Parathyroid adenoma (tissue), 2 donors: ENCODE measurements around the gene TMEM92.

Experiments
- H2AFZ ChIP-seq: fragments of 300-600 bp; sonication (generic); one replicate; pipeline ENCODE4 v1.7.0; 2017; ENCODE audit warnings: antibody characterized with exemption, mild to moderate bottlenecking
- H3K27ac ChIP-seq: fragments of 300-600 bp; sonication (generic); one replicate; pipeline ENCODE4 v1.7.0; 2017
- H3K27me3 ChIP-seq: fragments of 300-600 bp; sonication (generic); one replicate; pipeline ENCODE4 v1.7.0; 2017; ENCODE audit warnings: low read length; ENCODE audit not compliant: control insufficient read depth, insufficient read depth
- H3K36me3 ChIP-seq: fragments of 300-600 bp; sonication (generic); one replicate; pipeline ENCODE4 v1.7.0; 2017; ENCODE audit warnings: low read length; ENCODE audit not compliant: control insufficient read depth, insufficient read depth
- H3K4me1 ChIP-seq: fragments of 300-600 bp; sonication (generic); one replicate; pipeline ENCODE4 v1.7.0; 2017; ENCODE audit warnings: control low read depth
- H3K4me2 ChIP-seq: fragments of 300-600 bp; sonication (generic); one replicate; pipeline ENCODE4 v1.7.0; 2017; ENCODE audit warnings: low read length
- H3K4me3 ChIP-seq: fragments of 300-600 bp; sonication (generic); one replicate; pipeline ENCODE4 v1.7.0; 2017; ENCODE audit warnings: low read depth, low read length
- H3K79me2 ChIP-seq: fragments of 300-600 bp; sonication (generic); one replicate; pipeline ENCODE4 v1.7.0; 2017; ENCODE audit warnings: control low read depth
- H3K9ac ChIP-seq: fragments of 300-600 bp; sonication (generic); one replicate; pipeline ENCODE4 v1.7.0; 2017; ENCODE audit warnings: mild to moderate bottlenecking
- H3K9me3 ChIP-seq: fragments of 300-600 bp; sonication (generic); one replicate; pipeline ENCODE4 v1.7.0; 2017; ENCODE audit warnings: low read length; ENCODE audit not compliant: control insufficient read depth
- TF ChIP-seq, protein P1 (sequence below): fragments of 300-600 bp; sonication (generic); IDR thresholded peaks from one replicate; pipeline ENCODE4 v1.7.0; 2017; ENCODE audit warnings: antibody characterized with exemption, mild to moderate bottlenecking
- donor health status: primary hyperparathyroidism.

Gene TMEM92

DNA sequence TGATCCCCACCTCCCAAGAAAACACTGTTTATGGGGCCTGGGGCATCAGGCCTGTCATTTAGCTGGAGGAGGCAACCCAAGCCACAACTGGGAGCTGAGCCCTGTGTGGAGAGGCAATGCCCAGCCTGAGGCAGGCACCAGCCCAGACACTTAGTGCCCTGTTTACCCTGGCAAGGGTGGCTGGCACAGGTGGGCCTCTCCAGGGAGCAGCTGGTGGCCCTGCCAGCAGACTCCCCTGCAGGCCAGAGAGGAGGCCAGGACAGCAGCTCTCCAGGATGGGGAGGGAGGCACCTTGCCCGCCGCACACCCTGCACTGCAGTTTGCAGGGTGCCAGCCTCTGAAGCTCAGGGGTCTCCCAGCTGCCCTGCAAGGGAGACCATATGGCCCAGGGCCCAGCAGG is 9.1 kb upstream of the TMEM92 start:
- no peak overlapping the region for H3K9ac ChIP-seq
- TF ChIP-seq, protein P1, sequence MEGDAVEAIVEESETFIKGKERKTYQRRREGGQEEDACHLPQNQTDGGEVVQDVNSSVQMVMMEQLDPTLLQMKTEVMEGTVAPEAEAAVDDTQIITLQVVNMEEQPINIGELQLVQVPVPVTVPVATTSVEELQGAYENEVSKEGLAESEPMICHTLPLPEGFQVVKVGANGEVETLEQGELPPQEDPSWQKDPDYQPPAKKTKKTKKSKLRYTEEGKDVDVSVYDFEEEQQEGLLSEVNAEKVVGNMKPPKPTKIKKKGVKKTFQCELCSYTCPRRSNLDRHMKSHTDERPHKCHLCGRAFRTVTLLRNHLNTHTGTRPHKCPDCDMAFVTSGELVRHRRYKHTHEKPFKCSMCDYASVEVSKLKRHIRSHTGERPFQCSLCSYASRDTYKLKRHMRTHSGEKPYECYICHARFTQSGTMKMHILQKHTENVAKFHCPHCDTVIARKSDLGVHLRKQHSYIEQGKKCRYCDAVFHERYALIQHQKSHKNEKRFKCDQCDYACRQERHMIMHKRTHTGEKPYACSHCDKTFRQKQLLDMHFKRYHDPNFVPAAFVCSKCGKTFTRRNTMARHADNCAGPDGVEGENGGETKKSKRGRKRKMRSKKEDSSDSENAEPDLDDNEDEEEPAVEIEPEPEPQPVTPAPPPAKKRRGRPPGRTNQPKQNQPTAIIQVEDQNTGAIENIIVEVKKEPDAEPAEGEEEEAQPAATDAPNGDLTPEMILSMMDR: no peak
- H3K36me3 ChIP-seq: no peaks in the 10 kb centered on the region
- H3K4me3 ChIP-seq: no peak overlapping the region
- H3K27me3 ChIP-seq: no peaks in the 10 kb centered on the region
- H3K79me2 ChIP-seq: no peaks in the 10 kb centered on the region
- H2AFZ ChIP-seq: no peak overlapping the region
- no peaks in the 10 kb centered on the region for H3K4me1 ChIP-seq
- H3K27ac ChIP-seq: no peak overlapping the region
- no peak overlapping the region for H3K4me2 ChIP-seq
- no peaks in the 10 kb centered on the region for H3K9me3 ChIP-seq

- Histone ChIP-seq H3K4me3 (no peak overlapping the region), H3K36me3 (no peaks in the 10 kb centered on the region), H3K4me1 (no peaks in the 10 kb centered on the region), H2AFZ (no peak overlapping the region), H3K27ac (no peak overlapping the region), H3K9ac (no peak overlapping the region), H3K27me3 (no peaks in the 10 kb centered on the region), H3K9me3 (no peaks in the 10 kb centered on the region), H3K79me2 (no peaks in the 10 kb centered on the region), H3K4me2 (no peak overlapping the region)
- TF ChIP-seq, protein P1: no peak
Observed at GRCh38 chr17:50265690-50266315, 8.5 kb upstream of the TMEM92 start.

DNA sequence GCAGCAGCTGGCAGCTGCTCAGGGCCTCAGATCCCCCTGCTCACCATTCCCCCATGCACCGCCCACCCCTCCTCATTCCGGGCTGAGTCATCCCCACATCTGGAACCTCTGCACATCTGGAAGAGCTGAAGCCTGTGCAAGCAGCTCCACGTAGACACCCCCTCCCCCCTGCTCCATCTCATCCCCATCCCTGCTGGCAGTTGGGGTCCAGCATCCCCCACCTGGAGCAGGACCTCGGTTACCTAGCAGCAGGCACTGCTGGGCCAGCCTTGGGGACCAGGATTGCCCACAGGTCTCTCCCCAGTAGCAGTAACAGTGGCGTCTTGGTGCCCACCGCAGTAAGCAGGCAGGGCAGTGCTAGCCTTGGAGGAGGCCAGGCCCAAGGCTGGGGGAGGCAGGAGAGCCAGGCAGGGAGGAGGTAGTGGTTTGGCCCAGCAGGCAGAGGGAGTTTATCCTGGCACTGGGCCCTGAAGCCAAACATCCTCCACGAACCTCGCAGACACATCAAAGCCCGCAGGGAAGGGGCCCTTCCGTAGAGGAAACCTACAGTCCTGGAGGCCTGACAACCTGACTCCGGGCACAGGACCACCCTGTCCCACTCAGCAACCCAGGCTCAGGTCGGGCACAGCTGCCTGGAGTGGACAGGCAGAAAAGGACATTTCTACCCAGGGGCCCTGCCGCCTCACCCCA is 7.7 kb upstream of the TMEM92 start:
- Histone ChIP-seq H3K9me3 (no peaks in the 10 kb centered on the region), H3K9ac (no peak overlapping the region), H3K4me2 (no peak overlapping the region), H3K79me2 (no peaks in the 10 kb centered on the region), H3K36me3 (no peaks in the 10 kb centered on the region), H3K4me1 (no peaks in the 10 kb centered on the region), H3K4me3 (no peak overlapping the region), H3K27ac (no peak overlapping the region), H3K27me3 (no peaks in the 10 kb centered on the region), H2AFZ (no peak overlapping the region)
- TF ChIP-seq, protein P1: no peak

GRCh38 chr17:50267074-50267841 is 7.0 kb upstream of the TMEM92 start:
- Histone ChIP-seq H3K27me3 (no peaks in the 10 kb centered on the region), H3K36me3 (no peaks in the 10 kb centered on the region), H3K9ac (no peak overlapping the region), H3K4me3 (no peak overlapping the region), H3K27ac (no peak overlapping the region), H3K79me2 (no peaks in the 10 kb centered on the region), H3K9me3 (no peaks in the 10 kb centered on the region), H3K4me2 (no peak overlapping the region), H3K4me1 (no peaks in the 10 kb centered on the region), H2AFZ (no peak overlapping the region)
- TF ChIP-seq, protein P1: no peak
